ENCODE measurements around the gene FER. TPM values are rescaled to one million over a fixed set of nuclear protein-coding genes. Genes with fewer than 3 reads are reported as not detected.

Gene FER
- total RNA-seq, 1 experiment from 2014 or later, result 20.6 TPM

DNA sequence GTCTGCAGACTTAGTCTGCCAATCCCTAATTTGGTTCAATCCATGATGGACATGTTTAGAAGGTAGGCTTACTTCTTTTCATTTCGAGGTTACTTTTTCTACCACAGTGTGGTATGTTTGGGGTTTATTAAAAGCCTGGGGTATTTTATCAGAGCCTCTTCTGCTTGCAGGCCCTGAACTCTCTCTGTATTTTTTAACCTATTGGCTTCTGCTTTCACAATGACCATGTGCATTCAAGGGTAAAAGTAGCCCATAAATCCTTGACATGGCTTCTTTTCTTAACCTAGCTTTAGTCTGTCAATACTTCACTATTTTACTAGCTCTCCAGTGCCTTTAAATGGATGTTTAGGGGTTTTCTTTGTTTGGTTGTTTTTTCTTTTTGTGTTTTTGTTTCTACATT, 286.6 kb downstream of the FER start:
- POLR2A ChIA-PET (ENCODE audit: unreplicated experiment), result no interaction called here
- CTCF ChIA-PET, result no interaction called here
- intact Hi-C loops (cut with micrococcal nuclease; ENCODE audit: unreplicated experiment), result no loop called here

GRCh38 chr5:109035436-109035835, 287.7 kb downstream of the FER start:
- TF ChIP-seq EZH2 (IDR thresholded peaks at IDR 0.05; ENCODE audit: low read depth), result no peak
- no peak for TF ChIP-seq CTCF (conservative IDR thresholded peaks at IDR 0.05)
- no peaks in the 10 kb centered on the region for H3K9me3 ChIP-seq (ENCODE audit: insufficient read depth, low read depth)
- POLR2A ChIA-PET (ENCODE audit: unreplicated experiment), result no interaction called here
- no peak overlapping the region for H3K27ac ChIP-seq
- no TSS peak for BruUV-seq (replicated peaks)
- no peaks in the 10 kb centered on the region; the same call in 1 of the 2 replicates for H3K9me2 ChIP-seq (ENCODE audit: insufficient read depth)
- CTCF ChIA-PET, result no interaction called here
- H4K20me1 ChIP-seq (ENCODE audit: insufficient read depth), result no peaks in the 10 kb centered on the region
- no peaks in the 10 kb centered on the region for H3K27me3 ChIP-seq (ENCODE audit: insufficient read depth, low read depth)
- H3K36me3 ChIP-seq (ENCODE audit: low read depth), result no peaks in the 10 kb centered on the region
- H3K4me3 ChIP-seq, result no peak overlapping the region
- no peaks in the 10 kb centered on the region for H3F3A ChIP-seq (ENCODE audit: insufficient read depth, low read depth)
- no peak overlapping the region for H3K4me2 ChIP-seq
- no peaks in the 10 kb centered on the region for H3K4me1 ChIP-seq (replicated peaks; ENCODE audit: insufficient read depth)
- H2AFZ ChIP-seq, result no peak overlapping the region
- no peaks in the 10 kb centered on the region for H3K79me2 ChIP-seq (ENCODE audit: low read depth)
- intact Hi-C loops (cut with micrococcal nuclease; ENCODE audit: unreplicated experiment), result no loop called here
- no peak for DNase-seq

More for the DNA sequence above, 286.6 kb downstream of the FER start:
- H4K20me1 ChIP-seq (ENCODE audit: insufficient read depth), result no peaks in the 10 kb centered on the region
- no peak overlapping the region for H3K27ac ChIP-seq
- no peaks in the 10 kb centered on the region for H3K36me3 ChIP-seq (ENCODE audit: low read depth)
- no peaks in the 10 kb centered on the region for H3K4me1 ChIP-seq (replicated peaks; ENCODE audit: insufficient read depth)
- TF ChIP-seq EZH2 (IDR thresholded peaks at IDR 0.05; ENCODE audit: low read depth) (no peak), CTCF (conservative IDR thresholded peaks at IDR 0.05) (no peak)
- no peak overlapping the region for H3K4me3 ChIP-seq
- no peaks in the 10 kb centered on the region for H3K9me3 ChIP-seq (ENCODE audit: insufficient read depth, low read depth)
- no peaks in the 10 kb centered on the region; the same call in 1 of the 2 replicates for H3K9me2 ChIP-seq (ENCODE audit: insufficient read depth)
- no peaks in the 10 kb centered on the region for H3K79me2 ChIP-seq (ENCODE audit: low read depth)
- no peaks in the 10 kb centered on the region for H3K27me3 ChIP-seq (ENCODE audit: insufficient read depth, low read depth)
- no peaks in the 10 kb centered on the region for H3F3A ChIP-seq (ENCODE audit: insufficient read depth, low read depth)
- no peak for DNase-seq
- H3K4me2 ChIP-seq, result no peak overlapping the region
- no peak overlapping the region for H2AFZ ChIP-seq
- no TSS peak for BruUV-seq (replicated peaks)

- no peak for TF ChIP-seq EZH2 (IDR thresholded peaks at IDR 0.05; ENCODE audit: low read depth)
- TF ChIP-seq CTCF (conservative IDR thresholded peaks at IDR 0.05), result no peak
- Histone ChIP-seq H2AFZ (no peak overlapping the region), H3K27ac (no peak overlapping the region), H3K36me3 (ENCODE audit: low read depth) (no peaks in the 10 kb centered on the region), H4K20me1 (ENCODE audit: insufficient read depth) (no peaks in the 10 kb centered on the region), H3K9me2 (ENCODE audit: insufficient read depth) (no peaks in the 10 kb centered on the region; the same call in 1 of the 2 replicates), H3K4me3 (no peak overlapping the region), H3K27me3 (ENCODE audit: insufficient read depth, low read depth) (no peaks in the 10 kb centered on the region), H3K4me2 (no peak overlapping the region), H3F3A (ENCODE audit: insufficient read depth, low read depth) (no peaks in the 10 kb centered on the region), H3K9me3 (ENCODE audit: insufficient read depth, low read depth) (no peaks in the 10 kb centered on the region), H3K4me1 (replicated peaks; ENCODE audit: insufficient read depth) (no peaks in the 10 kb centered on the region), H3K79me2 (ENCODE audit: low read depth) (no peaks in the 10 kb centered on the region)
- intact Hi-C loops (cut with micrococcal nuclease; ENCODE audit: unreplicated experiment), result no loop called here
- peak in 1 of 2 experiments; percentile 68 for DNase-seq
- POLR2A ChIA-PET (ENCODE audit: unreplicated experiment), result no interaction called here
- CTCF ChIA-PET, result no interaction called here
- no TSS peak for BruUV-seq (replicated peaks)
These were observed 290.6 kb downstream of the FER start for GRCh38 chr5:109038209-109038840.
